Esophagus muscularis mucosa (tissue), 4 donors: ENCODE measurements around the gene CBX1. TPM values are rescaled to one million over a fixed set of nuclear protein-coding genes. Genes with fewer than 3 reads are reported as not detected.
"Not testable (repeated sequence)": the region's sequence is repeated elsewhere in the genome, so short reads cannot be mapped to it uniquely, and the experiment has no call there.

Source experiments
- DNase-seq: peaks from one replicate; pipeline ENCODE4 v3.0.0-alpha.2; 2017; ENCODE audit errors: extremely low spot score
- H3K27ac ChIP-seq, 4 donors: fragments of 200-600 bp; sonication (generic); replicated peaks in 1 of 4; 1 replicate in 3 of 4; 2 replicates in 1 of 4; pipeline ENCODE4 v1.5.1; 2016 to 2019; ENCODE audit warnings: mild to moderate bottlenecking in 1 of 4
- H3K27me3 ChIP-seq, 4 donors: fragments of 200-600 bp; sonication (generic); one replicate each; pipeline versions ENCODE4 v1.5.1 to v1.6.0; 2016 to 2019
- H3K36me3 ChIP-seq, 4 donors: fragments of 200-600 bp; sonication (generic); one replicate each; pipeline ENCODE4 v1.5.1; 2016 to 2019
- H3K4me1 ChIP-seq, 4 donors: fragments of 200-600 bp; sonication (generic); one replicate each; pipeline ENCODE4 v1.5.1; 2016 to 2019
- H3K4me3 ChIP-seq, 4 donors: fragments of 200-600 bp; sonication (generic); 1 replicate in 2 of 4; 2 replicates in 2 of 4; pipeline ENCODE4 v1.5.1; 2016 to 2019; ENCODE audit warnings: mild to moderate bottlenecking in 4 of 4, moderate library complexity in 1 of 4
- H3K9me3 ChIP-seq, 4 donors: fragments of 200-600 bp; sonication (generic); 1 replicate in 3 of 4; 2 replicates in 1 of 4; pipeline ENCODE4 v1.5.1; 2016 to 2019
- EP300 ChIP-seq: sonication (generic); formaldehyde crosslinking; IDR thresholded peaks from one replicate; pipeline ENCODE4 v1.6.1; 2017; ENCODE audit warnings: antibody characterized with exemption
- POLR2A ChIP-seq: fragments of 450-650 bp; IDR thresholded peaks from one replicate; pipeline ENCODE4 v1.6.1; 2017; ENCODE audit warnings: antibody characterized with exemption, moderate library complexity, mild to moderate bottlenecking, low read depth
- POLR2AphosphoS5 ChIP-seq, 2 donors: sonication (generic); formaldehyde crosslinking; IDR thresholded peaks; one replicate each; pipeline ENCODE4 v1.6.1; 2017; ENCODE audit warnings: antibody characterized with exemption in 2 of 2
- WGBS: methylation state at CpG from one replicate; pipeline ENCODE4 v1.1.5; 2018; 5-methylcytosine and 5-hydroxymethylcytosine counted together
- intact Hi-C: fragments of 100-400 bp; cut with DNase I; formaldehyde crosslinking; loops from one replicate; pipeline ENCODE4 v1.15.1; 2023
- total RNA-seq, 4 donors: library from RNA; depleted of rRNA; stranded (reverse); fragments of >200 nt; gene quantifications; one replicate each; pipeline versions ENCODE4 v1.1.0 to v1.2.1, GENCODE V29; 2016
- TF ChIP-seq, protein P1 (sequence below), 3 experiments: fragments of 200-600 bp in 2 of 3; fragments of 450-650 bp in 1 of 3; sonication (generic) in 2 of 3; IDR thresholded peaks; one replicate each; pipeline ENCODE4 v1.5.1; 2017 to 2019; ENCODE audit warnings: antibody characterized with exemption in 3 of 3, mild to moderate bottlenecking in 2 of 3, moderate library complexity in 1 of 3

CBX1 gene
- total RNA-seq, 4 donors from 2014 or later, result 32.1 to 59.5 (median 39.7) TPM

DNA sequence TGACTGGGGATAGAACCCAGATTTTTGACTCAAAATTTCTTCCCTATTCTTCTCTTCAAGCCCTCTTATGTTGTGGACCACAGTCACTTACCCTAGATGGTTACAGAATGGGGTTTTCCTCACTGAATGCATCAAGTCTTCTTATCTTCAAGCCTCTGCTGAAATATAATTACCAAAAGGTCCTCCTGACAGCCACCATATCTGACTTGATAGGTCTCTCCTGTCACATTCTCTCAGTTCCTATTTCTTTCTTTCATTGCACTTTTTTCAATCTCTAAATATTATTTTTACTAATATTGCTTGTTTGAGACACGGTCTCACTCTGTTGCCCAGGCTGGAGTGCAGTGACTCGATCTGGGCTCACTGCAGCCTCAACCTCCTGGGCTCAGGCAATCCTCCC lies 62.6 kb downstream of the CBX1 start:
- intact Hi-C loops, result no loop called here
- peaks cover 11 to 18% (median 16%) of the 10 kb centered on the region in 4 donors for H3K4me1 ChIP-seq

DNA sequence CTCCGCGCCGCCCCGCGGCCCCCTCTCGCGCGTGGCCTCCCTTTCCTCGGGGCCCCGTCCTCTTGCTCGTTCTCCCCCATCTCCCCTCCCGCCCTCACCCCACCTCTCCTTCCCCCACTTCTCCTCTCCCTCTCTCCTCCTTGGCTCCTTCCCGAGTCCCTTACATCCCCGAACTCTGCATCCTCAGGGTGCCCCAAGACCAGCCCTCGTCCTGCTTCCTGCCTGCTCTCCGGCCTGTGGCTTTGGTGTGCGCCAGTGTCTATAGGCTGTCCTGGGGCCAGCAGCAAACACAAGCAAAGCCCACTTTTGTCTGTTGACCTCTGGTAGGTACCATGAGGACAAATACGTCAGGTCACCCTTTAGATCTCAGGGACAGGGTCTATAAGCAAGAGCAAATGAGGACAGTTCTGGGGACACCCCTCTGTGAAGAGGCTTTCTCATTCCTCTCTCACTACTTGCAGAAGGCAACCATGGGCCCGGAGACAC lies 63.4 kb downstream of the CBX1 start:
- H3K4me3 ChIP-seq, result peak overlapping the region; percentile 71 to 79 (median 76)
- no peaks in the 10 kb centered on the region for H3K27me3 ChIP-seq
- no peak for DNase-seq
- peak overlapping the region; percentile 78 to 87 (median 86) for H3K27ac ChIP-seq
- no peak for TF ChIP-seq POLR2AphosphoS5 (IDR thresholded peaks at IDR 0.05)
- TF ChIP-seq, protein P1, sequence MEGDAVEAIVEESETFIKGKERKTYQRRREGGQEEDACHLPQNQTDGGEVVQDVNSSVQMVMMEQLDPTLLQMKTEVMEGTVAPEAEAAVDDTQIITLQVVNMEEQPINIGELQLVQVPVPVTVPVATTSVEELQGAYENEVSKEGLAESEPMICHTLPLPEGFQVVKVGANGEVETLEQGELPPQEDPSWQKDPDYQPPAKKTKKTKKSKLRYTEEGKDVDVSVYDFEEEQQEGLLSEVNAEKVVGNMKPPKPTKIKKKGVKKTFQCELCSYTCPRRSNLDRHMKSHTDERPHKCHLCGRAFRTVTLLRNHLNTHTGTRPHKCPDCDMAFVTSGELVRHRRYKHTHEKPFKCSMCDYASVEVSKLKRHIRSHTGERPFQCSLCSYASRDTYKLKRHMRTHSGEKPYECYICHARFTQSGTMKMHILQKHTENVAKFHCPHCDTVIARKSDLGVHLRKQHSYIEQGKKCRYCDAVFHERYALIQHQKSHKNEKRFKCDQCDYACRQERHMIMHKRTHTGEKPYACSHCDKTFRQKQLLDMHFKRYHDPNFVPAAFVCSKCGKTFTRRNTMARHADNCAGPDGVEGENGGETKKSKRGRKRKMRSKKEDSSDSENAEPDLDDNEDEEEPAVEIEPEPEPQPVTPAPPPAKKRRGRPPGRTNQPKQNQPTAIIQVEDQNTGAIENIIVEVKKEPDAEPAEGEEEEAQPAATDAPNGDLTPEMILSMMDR (IDR thresholded peaks at IDR 0.05), result no peak
- no peak for TF ChIP-seq EP300
- no peak for TF ChIP-seq POLR2A
- H3K4me1 ChIP-seq, result peaks cover 11 to 18% (median 16%) of the 10 kb centered on the region in 4 donors
- intact Hi-C loops, result no loop called here
- peaks cover 0 to 5% (median 0%) of the 10 kb centered on the region in 4 donors for H3K36me3 ChIP-seq
- no peaks in the 10 kb centered on the region for H3K9me3 ChIP-seq
- WGBS, result 34% methylated on average over 4 of the region's 19 CpGs

More for the DNA sequence above, 62.6 kb downstream of the CBX1 start:
- H3K4me3 ChIP-seq, result no peak overlapping the region
- H3K27me3 ChIP-seq, result no peaks in the 10 kb centered on the region
- no peak for DNase-seq
- no peaks in the 10 kb centered on the region for H3K36me3 ChIP-seq
- no peak overlapping the region for H3K27ac ChIP-seq
- TF ChIP-seq POLR2AphosphoS5 (IDR thresholded peaks at IDR 0.05) (no peak), EP300 (no peak)
- TF ChIP-seq, protein P1 (IDR thresholded peaks at IDR 0.05), result no peak
- no peaks in the 10 kb centered on the region for H3K9me3 ChIP-seq
- 87% methylated on average over 2 of the region's 2 CpGs for WGBS

DNA sequence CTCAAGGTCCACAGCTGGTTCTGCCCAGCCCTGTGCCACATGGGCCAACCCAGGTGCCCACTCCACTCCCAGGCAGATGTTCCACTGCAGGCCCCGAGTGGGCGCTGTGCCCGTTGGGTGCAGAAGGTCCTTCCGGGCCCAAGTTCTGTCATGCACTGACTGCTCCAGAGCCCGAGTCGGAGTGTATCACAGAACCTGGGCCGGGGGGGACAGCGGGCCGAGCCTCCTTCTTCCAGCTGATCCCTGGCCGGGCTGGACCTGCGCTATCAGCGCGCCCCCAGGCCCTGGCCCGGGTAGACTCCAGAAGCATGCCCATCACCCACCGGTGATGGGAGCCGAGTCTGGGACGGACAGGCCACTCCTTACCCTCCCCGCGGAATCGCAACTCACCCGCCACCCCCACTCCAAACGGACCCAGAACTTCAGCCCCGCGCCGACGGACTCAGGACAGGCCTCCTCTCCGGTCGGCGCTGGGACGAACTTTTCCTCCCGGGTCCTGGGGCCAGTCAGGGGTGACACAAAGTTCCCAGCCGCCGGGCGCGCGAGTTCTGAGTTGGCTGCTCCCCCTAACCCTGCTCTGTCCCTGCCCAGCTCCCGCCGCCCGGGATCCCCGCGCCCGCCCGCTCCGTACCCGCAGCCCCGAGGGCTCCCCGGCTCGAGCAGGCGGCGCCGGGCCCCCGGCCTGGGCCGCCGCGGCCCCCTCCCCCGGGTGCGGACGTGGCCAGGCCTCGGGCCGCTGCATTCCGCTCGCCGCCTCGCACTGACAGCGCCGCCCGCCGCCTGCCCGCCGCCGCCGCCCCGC lies 64.0 kb downstream of the CBX1 start, which contains the start of gene COPZ2:
TSS of gene COPZ2 (minus strand) at position 762 of the 802 bp plus-strand sequence. CDS start at position 742, 20 bp downstream.
- H3K4me1 ChIP-seq, result peaks cover 11 to 18% (median 16%) of the 10 kb centered on the region in 4 donors
- DNase-seq, result no peak
- intact Hi-C loops, result no loop called here
- H3K9me3 ChIP-seq, result no peaks in the 10 kb centered on the region
- peak within 1 kb of the TSS; percentile 71 to 79 (median 76) for H3K4me3 ChIP-seq
- no peaks in the 10 kb centered on the region for H3K27me3 ChIP-seq
- H3K36me3 ChIP-seq, result peaks cover 0 to 5% (median 2%) of the 10 kb centered on the region in 4 donors
- WGBS, result 4% methylated on average over 26 of the region's 73 CpGs
- TF ChIP-seq POLR2AphosphoS5 (IDR thresholded peaks at IDR 0.05), result peak; percentile 51 to 58
- TF ChIP-seq, protein P1 (IDR thresholded peaks at IDR 0.05), result peak; percentile 37 to 61 (median 52)
- TF ChIP-seq EP300, result no peak
- peak within 1 kb of the TSS; percentile 78 to 87 (median 86) for H3K27ac ChIP-seq

DNA sequence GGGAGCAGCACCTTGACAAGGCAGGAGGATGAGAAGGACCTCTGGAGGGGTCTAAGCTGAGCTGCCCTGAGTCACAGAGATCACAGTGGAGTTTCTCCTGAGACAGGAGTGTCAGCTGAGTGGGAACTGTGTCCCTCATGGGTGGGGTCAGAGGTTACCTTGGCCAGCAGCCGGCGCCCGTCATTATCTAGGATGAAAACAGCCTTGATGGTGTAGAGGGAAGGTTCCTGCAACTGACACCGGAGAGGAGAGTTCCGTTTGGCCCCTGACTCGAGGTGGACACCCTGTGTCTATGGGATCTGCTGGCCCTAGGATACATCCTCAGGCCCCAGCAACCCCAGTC lies 64.6 kb downstream of the CBX1 start:
- intact Hi-C loops, result no loop called here
- Histone ChIP-seq H3K27ac (peak overlapping the region; percentile 78 to 87 (median 86)), H3K27me3 (no peaks in the 10 kb centered on the region), H3K36me3 (peaks cover 0 to 10% (median 2%) of the 10 kb centered on the region in 4 donors), H3K4me3 (peak overlapping the region; percentile 71 to 79 (median 76)), H3K4me1 (peaks cover 11 to 18% (median 16%) of the 10 kb centered on the region in 4 donors), H3K9me3 (no peaks in the 10 kb centered on the region)
- no peak for DNase-seq
- TF ChIP-seq POLR2A, result no peak
- TF ChIP-seq EP300, result no peak
- no peak for TF ChIP-seq POLR2AphosphoS5 (IDR thresholded peaks at IDR 0.05)
- TF ChIP-seq, protein P1 (IDR thresholded peaks at IDR 0.05), result no peak
- WGBS, result 60% methylated on average over 3 of the region's 6 CpGs

DNA sequence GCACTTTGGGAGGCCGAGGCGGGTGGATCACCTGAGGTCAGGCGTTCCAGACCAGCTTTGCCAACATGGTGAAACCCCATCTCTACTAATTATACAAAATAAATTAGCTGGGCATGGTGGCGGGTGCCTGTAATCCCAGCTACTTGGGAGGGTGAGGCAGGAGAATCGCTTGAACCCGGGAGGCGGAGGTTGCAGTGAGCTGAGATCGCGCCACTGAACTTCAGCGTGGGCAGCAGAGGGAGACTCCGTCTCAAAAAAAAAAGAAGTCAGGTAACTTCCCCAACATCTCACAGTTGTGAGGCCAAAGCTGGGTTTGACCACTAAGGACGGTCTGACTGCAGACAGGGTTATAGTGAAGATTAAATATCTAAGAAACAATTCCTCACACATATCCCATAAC lies 66.5 kb downstream of the CBX1 start:
- H3K27me3 ChIP-seq, H3K36me3 ChIP-seq, H3K9me3 ChIP-seq, H3K27ac ChIP-seq, H3K4me3 ChIP-seq, intact Hi-C loops, DNase-seq: not testable (repeated sequence)
- peaks cover 17 to 29% (median 25%) of the 10 kb centered on the region in 4 donors for H3K4me1 ChIP-seq
- 87% methylated on average over 12 of the region's 12 CpGs for WGBS
